ENCODE measurements around the gene ZBTB25.

DNA sequence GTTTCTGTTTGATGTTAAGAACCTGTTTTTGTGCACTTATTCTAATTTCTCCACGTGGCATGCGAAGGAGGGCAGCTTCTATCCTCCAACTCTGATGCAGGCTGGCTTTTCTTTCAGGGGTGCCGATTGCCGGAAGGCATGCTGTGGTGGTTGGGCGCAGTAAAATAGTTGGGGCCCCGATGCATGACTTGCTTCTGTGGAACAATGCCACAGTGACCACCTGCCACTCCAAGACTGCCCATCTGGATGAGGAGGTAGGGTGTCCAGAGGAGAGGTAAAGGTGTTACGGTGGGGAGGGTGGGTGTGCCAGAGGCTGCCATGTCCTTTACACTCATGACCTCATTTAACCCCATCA is 85.9 kb downstream of the ZBTB25 start:
- TF ChIP-seq POLR2A (IDR thresholded peaks at IDR 0.05; ENCODE audit: low read depth, low read length) (no peak), POLR2AphosphoS5 (IDR thresholded peaks at IDR 0.05; ENCODE audit: low read depth, low read length) (no peak), TAF1 (IDR thresholded peaks at IDR 0.05; ENCODE audit: low read depth, low read length) (no peak), SPI1 (IDR thresholded peaks at IDR 0.05; ENCODE audit: low read depth, low read length) (no peak)
